Brain microvascular endothelial cell (primary cell): ENCODE measurements around the gene ADAP2.
"Not testable (repeated sequence)": the region's sequence is repeated elsewhere in the genome, so short reads cannot be mapped to it uniquely, and the experiment has no call there.

ENCODE experiments used
- DNase-seq: peaks from one replicate; pipeline ENCODE4 v3.0.0-alpha.2; 2020
- H3K27ac ChIP-seq: fragments of 250-450 bp; sonication (Bioruptor Pico); 2 replicates; pipeline ENCODE4 v1.5.1; 2020; ENCODE audit warnings: mild to moderate bottlenecking, moderate library complexity
- H3K27me3 ChIP-seq: fragments of 250-450 bp; sonication (Bioruptor Pico); replicated peaks from 2 replicates; pipeline ENCODE4 v1.5.1; 2020; ENCODE audit warnings: mild to moderate bottlenecking
- H3K36me3 ChIP-seq: fragments of 250-450 bp; sonication (Bioruptor Pico); replicated peaks from 2 replicates; pipeline ENCODE4 v1.5.1; 2020; ENCODE audit warnings: mild to moderate bottlenecking
- H3K4me3 ChIP-seq: 2 replicates; pipeline ENCODE4 v1.5.1; 2011; ENCODE audit warnings: low read depth, mild to moderate bottlenecking, control low read depth, low read length, moderate library complexity
- CTCF ChIP-seq: IDR thresholded peaks from 2 replicates; pipeline ENCODE4 v1.5.1; 2011; ENCODE audit warnings: low read depth, mild to moderate bottlenecking, moderate library complexity, low read length, control low read depth, inconsistent platforms; ENCODE audit errors: missing control alignments
- in situ Hi-C: cut with HindIII; loops from 2 replicates; pipeline ENCODE4 v1.10.0; 2017; ENCODE audit warnings: low sequenced_read_pairs, low pct_ligation_motif_present

Gene ADAP2

GRCh38 chr17:30906101-30906911 is 15.4 kb upstream of the ADAP2 start, which contains the start of gene TEFM:
TSS of gene TEFM (minus strand) at chr17:30906238. CDS start at chr17:30906198, 40 bp downstream.
- no peaks in the 10 kb centered on the region for H3K27me3 ChIP-seq
- peak within 1 kb of the TSS; percentile 95 for H3K4me3 ChIP-seq
- peak; percentile 90 for DNase-seq
- in situ Hi-C loops, result no loop called here
- peaks cover 8% of the 10 kb centered on the region for H3K36me3 ChIP-seq
- TF ChIP-seq CTCF, result no peak
- peak within 1 kb of the TSS; percentile 64 for H3K27ac ChIP-seq

GRCh38 chr17:30908717-30909420 is 12.9 kb upstream of the ADAP2 start:
- DNase-seq, result no peak
- in situ Hi-C loops, result no loop called here

GRCh38 chr17:30910151-30910550 is 11.6 kb upstream of the ADAP2 start:
- H3K27me3 ChIP-seq, in situ Hi-C loops, H3K36me3 ChIP-seq, H3K4me3 ChIP-seq, DNase-seq, H3K27ac ChIP-seq: not testable (repeated sequence)

More at GRCh38 chr17:30908717-30909420, 12.9 kb upstream of the ADAP2 start:
- no peaks in the 10 kb centered on the region for H3K27me3 ChIP-seq
- H3K4me3 ChIP-seq, result no peak overlapping the region
- no peak for TF ChIP-seq CTCF
- no peak overlapping the region for H3K27ac ChIP-seq
- no peaks in the 10 kb centered on the region for H3K36me3 ChIP-seq

GRCh38 chr17:30913955-30914354 is 7.8 kb upstream of the ADAP2 start:
- Histone ChIP-seq H3K27ac (no peak overlapping the region), H3K27me3 (no peaks in the 10 kb centered on the region), H3K4me3 (no peak overlapping the region), H3K36me3 (no peaks in the 10 kb centered on the region)
- no peak for TF ChIP-seq CTCF
- in situ Hi-C loops, result no loop called here
- DNase-seq, result no peak

- Histone ChIP-seq H3K27ac (no peak overlapping the region), H3K36me3 (no peaks in the 10 kb centered on the region), H3K4me3 (no peak overlapping the region), H3K27me3 (no peaks in the 10 kb centered on the region)
- in situ Hi-C loops, result no loop called here
- DNase-seq, result no peak
- TF ChIP-seq CTCF, result no peak
Observed at GRCh38 chr17:30915833-30916611, 5.7 kb upstream of the ADAP2 start.

GRCh38 chr17:30917050-30917449 is 4.7 kb upstream of the ADAP2 start:
- H3K4me3 ChIP-seq, result no peak overlapping the region
- TF ChIP-seq CTCF, result no peak
- H3K27me3 ChIP-seq, result no peaks in the 10 kb centered on the region
- no peak overlapping the region for H3K27ac ChIP-seq
- H3K36me3 ChIP-seq, result no peaks in the 10 kb centered on the region
- DNase-seq, result no peak
- in situ Hi-C loops, result no loop called here
